Mucosa of descending colon (tissue), 3 donors: ENCODE data around the gene SUN2. TPM values are rescaled to one million over a fixed set of nuclear protein-coding genes. Genes with fewer than 3 reads are reported as not detected.

ENCODE experiments used
- ATAC-seq: fragments of 200-7000 bp; cut with Tn5 transposase; one replicate; pipeline ENCODE4 v1.9.1; 2020; ENCODE audit warnings: mild to moderate bottlenecking, moderate library complexity
- DNase-seq, 3 donors: peaks; one replicate each; pipeline ENCODE4 v3.0.0-alpha.2; 2020
- H3K36me3 ChIP-seq: fragments of 200-600 bp; one replicate; pipeline ENCODE4 v1.8.0; 2021; ENCODE audit warnings: low read depth, mild to moderate bottlenecking
- H3K4me1 ChIP-seq: fragments of 200-600 bp; one replicate; pipeline ENCODE4 v1.8.0; 2021; ENCODE audit warnings: low read depth, mild to moderate bottlenecking
- H3K4me3 ChIP-seq: fragments of 200-600 bp; one replicate; pipeline ENCODE4 v1.8.0; 2021; ENCODE audit warnings: mild to moderate bottlenecking
- H3K9me3 ChIP-seq: fragments of 200-600 bp; one replicate; pipeline ENCODE4 v1.8.0; 2021; ENCODE audit warnings: mild to moderate bottlenecking
- intact Hi-C, 2 donors: fragments of 100-400 bp; cut with DNase I in 1 of 2; cut with micrococcal nuclease in 1 of 2; formaldehyde crosslinking; loops; one replicate each; pipeline versions ENCODE4 v1.11.0 to v1.11.1; 2022; cut with DNase I, micrococcal nuclease
- total RNA-seq, 3 donors: library from RNA; stranded (reverse); fragmentation: NEBNext Ultra II Directional in 2 of 3; extraction: Animal tissue kit (Norgen Biotek cat#: 25700) in 2 of 3; gene quantifications; one replicate each; pipeline versions ENCODE4 v1.2.1 to v1.2.4, GENCODE V29; 2021 to 2023
- TF ChIP-seq, protein P1 (sequence below): fragments of 200-600 bp; IDR thresholded peaks from one replicate; pipeline ENCODE4 v1.8.0; 2022; ENCODE audit warnings: antibody characterized with exemption, mild to moderate bottlenecking
- donor health status: DM: no; HTN: no; CAD: no; lungs with moderate emphysema.
- donor health status: DM: no; HTN: no; CAD: no.
- donor health status: DM: no; HTN: yes; CAD: no.

The SUN2 gene
- total RNA-seq, 3 donors from 2014 or later, result 130 to 235 (median 181) TPM

DNA sequence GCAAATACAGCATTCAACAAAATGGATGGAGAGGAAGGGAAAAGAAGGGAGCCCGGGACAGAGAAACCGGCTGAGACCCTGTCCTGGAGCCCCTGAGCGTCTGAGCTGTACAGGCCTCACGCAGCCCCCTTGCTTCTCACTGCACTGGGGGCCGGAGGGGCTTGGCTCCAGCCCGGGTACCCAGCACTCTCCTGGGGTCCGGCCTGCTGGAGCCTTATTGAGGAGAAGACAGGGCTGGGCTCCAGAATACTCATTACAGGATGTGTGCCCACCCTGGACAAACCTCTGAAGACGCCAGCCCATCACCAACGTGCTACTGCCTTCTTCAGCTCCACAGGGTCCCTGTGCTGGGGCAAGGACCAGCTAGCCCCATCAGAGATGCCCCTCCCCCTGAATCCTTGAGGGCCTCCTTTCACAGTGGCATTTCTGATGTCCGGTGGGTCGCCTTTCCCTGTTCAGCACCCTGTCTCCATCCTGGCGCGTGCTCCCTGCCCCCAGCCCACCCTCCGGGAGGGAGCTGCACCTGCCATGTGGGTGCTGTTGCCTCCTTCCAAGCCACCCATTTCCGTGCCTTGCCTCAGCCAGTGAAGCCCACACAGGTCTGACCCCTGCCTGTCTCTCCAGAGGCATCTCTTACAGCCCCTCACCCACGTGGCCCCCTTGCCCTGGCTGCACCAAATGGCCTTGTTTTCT, 14.6 kb upstream of the SUN2 start:
- Histone ChIP-seq H3K4me1 (no peaks in the 10 kb centered on the region), H3K9me3 (no peaks in the 10 kb centered on the region), H3K4me3 (no peak overlapping the region), H3K36me3 (no peaks in the 10 kb centered on the region)
- intact Hi-C loops, result no loop called here
- no peak for DNase-seq
- no peak for ATAC-seq
- TF ChIP-seq, protein P1, sequence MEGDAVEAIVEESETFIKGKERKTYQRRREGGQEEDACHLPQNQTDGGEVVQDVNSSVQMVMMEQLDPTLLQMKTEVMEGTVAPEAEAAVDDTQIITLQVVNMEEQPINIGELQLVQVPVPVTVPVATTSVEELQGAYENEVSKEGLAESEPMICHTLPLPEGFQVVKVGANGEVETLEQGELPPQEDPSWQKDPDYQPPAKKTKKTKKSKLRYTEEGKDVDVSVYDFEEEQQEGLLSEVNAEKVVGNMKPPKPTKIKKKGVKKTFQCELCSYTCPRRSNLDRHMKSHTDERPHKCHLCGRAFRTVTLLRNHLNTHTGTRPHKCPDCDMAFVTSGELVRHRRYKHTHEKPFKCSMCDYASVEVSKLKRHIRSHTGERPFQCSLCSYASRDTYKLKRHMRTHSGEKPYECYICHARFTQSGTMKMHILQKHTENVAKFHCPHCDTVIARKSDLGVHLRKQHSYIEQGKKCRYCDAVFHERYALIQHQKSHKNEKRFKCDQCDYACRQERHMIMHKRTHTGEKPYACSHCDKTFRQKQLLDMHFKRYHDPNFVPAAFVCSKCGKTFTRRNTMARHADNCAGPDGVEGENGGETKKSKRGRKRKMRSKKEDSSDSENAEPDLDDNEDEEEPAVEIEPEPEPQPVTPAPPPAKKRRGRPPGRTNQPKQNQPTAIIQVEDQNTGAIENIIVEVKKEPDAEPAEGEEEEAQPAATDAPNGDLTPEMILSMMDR, result no peak

DNA sequence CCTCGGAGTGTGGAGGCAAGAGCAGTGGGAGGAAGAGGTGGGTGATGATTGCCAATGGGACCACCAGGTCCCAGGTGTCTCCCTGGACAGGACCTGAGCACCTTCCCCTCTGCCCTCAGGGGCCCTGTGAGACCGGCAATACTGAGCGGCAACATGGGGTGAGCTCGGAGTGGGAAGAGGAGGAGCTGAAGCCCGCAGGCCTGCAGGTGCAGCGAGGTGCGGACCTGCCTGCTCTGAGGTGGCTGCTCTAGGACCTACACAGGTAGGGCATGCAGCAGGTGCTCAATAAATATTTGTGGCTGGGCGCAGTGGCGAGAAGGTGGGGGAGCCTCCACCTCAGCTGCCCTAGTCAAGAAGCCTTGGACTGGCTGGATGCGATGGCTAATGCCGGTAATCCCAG, 12.2 kb upstream of the SUN2 start:
- no peaks in the 10 kb centered on the region for H3K4me1 ChIP-seq
- no peaks in the 10 kb centered on the region for H3K36me3 ChIP-seq
- H3K9me3 ChIP-seq, result no peaks in the 10 kb centered on the region
- TF ChIP-seq, protein P1, result no peak
- ATAC-seq, result no peak
- intact Hi-C loops, result no loop called here
- no peak for DNase-seq
- H3K4me3 ChIP-seq, result no peak overlapping the region

DNA sequence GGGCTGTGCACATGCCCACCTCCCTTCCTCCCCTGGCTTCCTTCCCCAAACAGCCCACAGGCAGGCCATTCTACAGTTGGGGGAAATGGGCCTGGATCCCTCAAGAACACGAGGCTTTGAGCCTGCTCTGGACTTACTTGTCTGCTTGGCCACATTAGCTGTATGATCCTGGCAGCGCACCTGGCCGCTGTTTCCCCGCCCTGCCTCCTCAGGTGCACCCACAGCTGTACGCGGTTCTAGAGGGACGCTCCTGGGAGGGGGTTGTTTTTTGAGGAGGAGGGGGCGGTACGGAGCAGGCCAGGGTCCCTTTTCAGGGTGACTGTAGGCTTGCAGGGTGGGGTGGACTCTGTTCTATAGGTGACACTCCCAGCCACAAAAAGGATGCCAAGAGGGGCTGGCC, 11.5 kb upstream of the SUN2 start:
- intact Hi-C loops, result no loop called here
- ATAC-seq (no peak), DNase-seq (no peak)
- H3K4me3 ChIP-seq, result no peak overlapping the region
- TF ChIP-seq, protein P1, result no peak
- no peaks in the 10 kb centered on the region for H3K9me3 ChIP-seq
- no peaks in the 10 kb centered on the region for H3K4me1 ChIP-seq
- no peaks in the 10 kb centered on the region for H3K36me3 ChIP-seq

DNA sequence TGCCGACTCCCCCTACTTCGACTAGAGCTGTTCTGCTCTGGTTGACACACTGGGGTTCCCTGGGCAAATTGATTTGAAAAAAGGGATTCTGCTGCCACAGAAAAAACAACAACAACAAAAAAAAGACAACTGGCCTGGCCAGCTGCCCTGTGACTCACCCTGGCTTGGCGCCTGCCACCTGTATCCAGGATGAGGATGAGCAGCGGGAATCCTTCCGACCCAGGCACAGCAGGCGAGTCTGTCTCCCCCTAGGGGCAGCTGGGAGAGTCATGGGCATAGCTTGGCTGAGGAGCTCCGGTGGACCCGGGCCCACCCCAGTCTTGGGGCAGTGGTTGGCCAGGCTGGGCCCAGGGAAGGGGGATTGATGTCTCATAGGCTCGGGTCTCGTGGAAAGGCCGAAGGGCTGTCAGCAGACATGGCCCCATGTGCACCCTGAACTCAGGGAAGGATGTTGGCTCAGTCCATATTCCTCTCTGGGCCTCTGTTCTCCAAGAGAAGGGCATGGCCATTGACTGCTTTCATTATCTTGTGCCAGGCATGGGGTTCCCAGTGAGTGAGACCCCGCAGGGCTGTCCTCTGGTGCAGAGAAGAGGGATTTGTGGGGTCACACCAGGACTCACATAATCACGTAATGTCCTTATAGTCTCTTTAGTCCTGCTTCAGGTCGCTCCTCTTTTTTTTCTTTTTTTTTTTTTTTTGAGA, 10.4 kb upstream of the SUN2 start:
- Histone ChIP-seq H3K4me3 (no peak overlapping the region), H3K36me3 (no peaks in the 10 kb centered on the region), H3K4me1 (no peaks in the 10 kb centered on the region), H3K9me3 (no peaks in the 10 kb centered on the region)
- intact Hi-C loops, result no loop called here
- TF ChIP-seq, protein P1, result no peak
- ATAC-seq (peak; percentile 86), DNase-seq (peak; percentile 71 to 80 (median 77))

DNA sequence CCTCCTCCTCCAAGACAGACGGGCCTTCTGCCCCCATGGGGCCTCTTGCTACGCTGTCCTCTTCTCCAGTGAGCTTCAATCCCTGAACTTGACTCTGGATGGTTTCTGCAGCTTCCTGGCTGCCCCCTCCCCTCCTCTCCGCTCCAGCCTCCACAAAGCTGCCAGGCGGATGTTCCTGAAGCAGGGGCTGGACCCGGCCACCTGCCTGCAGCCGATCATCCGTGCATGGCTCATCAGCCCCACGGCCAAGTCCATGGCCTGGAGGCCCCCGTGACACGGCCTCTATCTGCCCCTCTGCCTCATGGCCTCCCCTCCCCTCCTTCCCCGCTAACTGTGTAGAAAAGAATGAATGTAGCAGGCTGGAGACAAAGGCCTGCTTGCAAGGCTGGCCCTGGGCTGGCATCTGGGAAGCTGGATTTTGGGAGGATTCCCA, 6.8 kb upstream of the SUN2 start:
- Histone ChIP-seq H3K4me1 (no peaks in the 10 kb centered on the region), H3K36me3 (no peaks in the 10 kb centered on the region), H3K4me3 (no peak overlapping the region), H3K9me3 (no peaks in the 10 kb centered on the region)
- TF ChIP-seq, protein P1, result no peak
- no peak for DNase-seq
- intact Hi-C loops, result no loop called here
- no peak for ATAC-seq
